Sigmoid colon (tissue), 7 donors: ENCODE measurements around the gene RNF224. TPM values are rescaled to one million over a fixed set of nuclear protein-coding genes. Genes with fewer than 3 reads are reported as not detected.
A peak's percentile ranks its signal among the peaks of the same experiment; 100 is the strongest.

Experiments
- DNase-seq: peaks from one replicate; pipeline ENCODE4 v3.0.0-alpha.2; 2019
- H3K27ac ChIP-seq, 4 donors: fragments of 200-600 bp; sonication (generic); one replicate each; pipeline ENCODE4 v1.5.1; 2016 to 2019; ENCODE audit warnings: mild to moderate bottlenecking in 1 of 4
- H3K27me3 ChIP-seq, 3 donors: fragments of 200-600 bp; sonication (generic); one replicate each; pipeline ENCODE4 v1.5.1; 2019; ENCODE audit warnings: mild to moderate bottlenecking in 1 of 3
- H3K36me3 ChIP-seq, 4 donors: fragments of 200-600 bp; sonication (generic); one replicate each; pipeline ENCODE4 v1.5.1; 2016 to 2019
- H3K4me1 ChIP-seq, 4 donors: fragments of 200-600 bp; sonication (generic); one replicate each; pipeline ENCODE4 v1.5.1; 2017 to 2019
- H3K4me3 ChIP-seq, 4 donors: fragments of 200-600 bp; sonication (generic); one replicate each; pipeline ENCODE4 v1.5.1; 2017 to 2019; ENCODE audit warnings: mild to moderate bottlenecking in 2 of 4, moderate library complexity in 1 of 4
- H3K9me3 ChIP-seq, 4 donors: fragments of 200-600 bp in 3 of 4; sonication (generic) in 3 of 4; one replicate each; pipeline versions ENCODE4 v1.5.1 to v1.6.1; 2013 to 2019
- CTCF ChIP-seq, 4 experiments: fragments of 450-650 bp in 3 of 4; fragments of 200-600 bp in 1 of 4; IDR thresholded peaks; one replicate each; pipeline ENCODE4 v1.5.1; 2016 to 2019; ENCODE audit warnings: antibody characterized with exemption in 4 of 4, mild to moderate bottlenecking in 3 of 4, moderate library complexity in 2 of 4
- EP300 ChIP-seq, 4 donors: sonication (generic); formaldehyde crosslinking; IDR thresholded peaks; one replicate each; pipeline ENCODE4 v1.6.1; 2017; ENCODE audit warnings: antibody characterized with exemption in 4 of 4
- POLR2A ChIP-seq, 2 donors: fragments of 450-650 bp; IDR thresholded peaks; one replicate each; pipeline ENCODE4 v1.6.1; 2016; ENCODE audit warnings: antibody characterized with exemption in 2 of 2, mild to moderate bottlenecking in 2 of 2, moderate library complexity in 2 of 2
- POLR2AphosphoS5 ChIP-seq, 4 donors: sonication (generic); formaldehyde crosslinking; IDR thresholded peaks; one replicate each; pipeline ENCODE4 v1.6.1; 2017; ENCODE audit warnings: antibody characterized with exemption in 4 of 4
- WGBS, 2 donors: extraction: QIAGEN DNeasy Blood & Tissue Kit; methylation state at CpG; one replicate each; pipeline ENCODE4 v1.1.7; 2013; 5-methylcytosine and 5-hydroxymethylcytosine counted together
- intact Hi-C: fragments of 100-400 bp; cut with DNase I; formaldehyde crosslinking; loops from one replicate; pipeline ENCODE4 v1.15.1; 2023
- polyA plus RNA-seq, 3 donors: library from polyadenylated mRNA; stranded (reverse); fragments of 200-250 nt; gene quantifications; one replicate each; pipeline ENCODE4 v1.2.3, GENCODE V29; 2013
- total RNA-seq, 4 donors: library from RNA; depleted of rRNA; stranded (reverse); fragments of >200 nt; gene quantifications; one replicate each; pipeline ENCODE4 v1.1.0, GENCODE V29; 2016
- donor health status: healthy with polysubstance abuse.
- donor health status: Bipolar disorder and iron deficiency.
- donor health status: healthy.

Gene RNF224
- total and polyA plus RNA-seq, 7 donors: 0.04 TPM; not detected in 6

- no peak overlapping the region for H3K4me3 ChIP-seq
- H3K4me1 ChIP-seq: peaks cover 0 to 11% (median 4%) of the 10 kb centered on the region in 4 donors
These were observed 10.9 kb upstream of the RNF224 start for GRCh38 chr9:137216188-137216965.

GRCh38 chr9:137217276-137218211, 9.8 kb upstream of the RNF224 start:
- H3K27ac ChIP-seq: peak overlapping the region in 2 of 4 donors; percentile 6 to 35
- 16 to 66% methylated on average over 36 of the region's 36 CpGs for WGBS, 2 donors

More at GRCh38 chr9:137216188-137216965, 10.9 kb upstream of the RNF224 start:
- H3K9me3 ChIP-seq: no peaks in the 10 kb centered on the region
- TF ChIP-seq POLR2A (IDR thresholded peaks at IDR 0.05) (no peak), POLR2AphosphoS5 (IDR thresholded peaks at IDR 0.05) (no peak), CTCF (IDR thresholded peaks at IDR 0.05) (no peak), EP300 (IDR thresholded peaks at IDR 0.05) (no peak)
- peaks cover 0 to 15% (median 0%) of the 10 kb centered on the region in 4 donors for H3K36me3 ChIP-seq
- no peak for DNase-seq
- intact Hi-C loops: no loop called here
- no peak overlapping the region for H3K27ac ChIP-seq
- WGBS, 2 donors: 92 to 95% methylated on average over 30 of the region's 30 CpGs
- no peaks in the 10 kb centered on the region for H3K27me3 ChIP-seq

GRCh38 chr9:137218212-137218753, 9.0 kb upstream of the RNF224 start:
- Histone ChIP-seq H3K4me3 (no peak overlapping the region), H3K9me3 (no peaks in the 10 kb centered on the region), H3K27ac (no peak overlapping the region), H3K27me3 (no peaks in the 10 kb centered on the region), H3K36me3 (peaks cover 0 to 15% (median 0%) of the 10 kb centered on the region in 4 donors), H3K4me1 (peaks cover 0 to 25% (median 17%) of the 10 kb centered on the region in 4 donors)
- intact Hi-C loops: no loop called here
- no peak for DNase-seq
- WGBS, 2 donors: 56 to 90% methylated on average over 30 of the region's 30 CpGs
- TF ChIP-seq POLR2A (IDR thresholded peaks at IDR 0.05): no peak
- TF ChIP-seq EP300 (IDR thresholded peaks at IDR 0.05): no peak
- no peak for TF ChIP-seq POLR2AphosphoS5 (IDR thresholded peaks at IDR 0.05)
- TF ChIP-seq CTCF (IDR thresholded peaks at IDR 0.05): no peak

More at GRCh38 chr9:137217276-137218211, 9.8 kb upstream of the RNF224 start:
- H3K4me3 ChIP-seq: peak overlapping the region in 2 of 4 donors; percentile 7 to 9
- intact Hi-C loops: no loop called here
- H3K9me3 ChIP-seq: no peaks in the 10 kb centered on the region
- peaks cover 0 to 15% (median 0%) of the 10 kb centered on the region in 4 donors for H3K36me3 ChIP-seq
- peak in 1 of 2 donors; percentile 68 for TF ChIP-seq POLR2A (IDR thresholded peaks at IDR 0.05)
- peak in 1 of 4 donors; percentile 56 for TF ChIP-seq POLR2AphosphoS5 (IDR thresholded peaks at IDR 0.05)
- no peak for TF ChIP-seq CTCF (IDR thresholded peaks at IDR 0.05)
- no peak for TF ChIP-seq EP300 (IDR thresholded peaks at IDR 0.05)
- peaks cover 0 to 19% (median 12%) of the 10 kb centered on the region in 4 donors for H3K4me1 ChIP-seq
- DNase-seq: no peak
- no peaks in the 10 kb centered on the region for H3K27me3 ChIP-seq

- Histone ChIP-seq H3K9me3 (no peaks in the 10 kb centered on the region), H3K4me1 (peaks cover 0 to 26% (median 19%) of the 10 kb centered on the region in 4 donors), H3K36me3 (peaks cover 0 to 15% (median 0%) of the 10 kb centered on the region in 4 donors), H3K27me3 (no peaks in the 10 kb centered on the region), H3K4me3 (no peak overlapping the region), H3K27ac (no peak overlapping the region)
- 26 to 71% methylated on average over 12 of the region's 12 CpGs for WGBS, 2 donors
- intact Hi-C loops: no loop called here
- no peak for TF ChIP-seq CTCF (IDR thresholded peaks at IDR 0.05)
- TF ChIP-seq EP300 (IDR thresholded peaks at IDR 0.05): no peak
- TF ChIP-seq POLR2AphosphoS5 (IDR thresholded peaks at IDR 0.05): peak in 1 of 4 donors; percentile 32
- no peak for TF ChIP-seq POLR2A (IDR thresholded peaks at IDR 0.05)
- no peak for DNase-seq
These were observed 8.5 kb upstream of the RNF224 start for GRCh38 chr9:137218754-137219271.
